Activated CD4-positive, alpha-beta T cell treated with anti-CD3 and anti-CD28 coated beads, Interleukin-2, amount 10 ng/mL, durations not matched to agents 24 days and 14 days (primary cell): ENCODE results near the gene SGTA. TPM values are rescaled to one million over a fixed set of nuclear protein-coding genes. Genes with fewer than 3 reads are reported as not detected.

ENCODE experiments used
- DNase-seq: peaks from one replicate; pipeline ENCODE4 v3.0.0; 2022
- H3K27ac Mint-ChIP-seq: one replicate; pipeline ENCODE4 v1.8.0; 2022; ENCODE audit warnings: mild to moderate bottlenecking, mixed read lengths
- H3K27me3 Mint-ChIP-seq: one replicate; pipeline ENCODE4 v1.8.0; 2022; ENCODE audit warnings: mixed read lengths
- H3K36me3 Mint-ChIP-seq: one replicate; pipeline ENCODE4 v1.8.0; 2022; ENCODE audit warnings: low read depth, mild to moderate bottlenecking, mixed read lengths
- H3K4me1 Mint-ChIP-seq: one replicate; pipeline ENCODE4 v1.8.0; 2021; ENCODE audit warnings: mixed read lengths
- H3K4me3 Mint-ChIP-seq: one replicate; pipeline ENCODE4 v1.8.0; 2022; ENCODE audit warnings: mild to moderate bottlenecking, moderate library complexity, mixed read lengths
- H3K9me3 Mint-ChIP-seq: one replicate; pipeline ENCODE4 v1.8.0; 2021; ENCODE audit warnings: mixed read lengths
- intact Hi-C: fragments of 100-400 bp; cut with micrococcal nuclease; formaldehyde crosslinking; loops from one replicate; pipeline ENCODE4 v1.15.1; 2023
- total RNA-seq: library from RNA; stranded (reverse); gene quantifications from 2 replicates; pipeline ENCODE4 v1.2.3, GENCODE V29; 2022

The SGTA gene
- total RNA-seq, 1 donor from 2014 or later, result 76.9 TPM

- no peaks in the 10 kb centered on the region for H3K9me3 Mint-ChIP-seq
- H3K27me3 Mint-ChIP-seq, result peaks cover 1% of the 10 kb centered on the region
- H3K4me3 Mint-ChIP-seq, result no peak overlapping the region
Observed at GRCh38 chr19:2751438-2751830, 31.6 kb downstream of the SGTA start.

DNA sequence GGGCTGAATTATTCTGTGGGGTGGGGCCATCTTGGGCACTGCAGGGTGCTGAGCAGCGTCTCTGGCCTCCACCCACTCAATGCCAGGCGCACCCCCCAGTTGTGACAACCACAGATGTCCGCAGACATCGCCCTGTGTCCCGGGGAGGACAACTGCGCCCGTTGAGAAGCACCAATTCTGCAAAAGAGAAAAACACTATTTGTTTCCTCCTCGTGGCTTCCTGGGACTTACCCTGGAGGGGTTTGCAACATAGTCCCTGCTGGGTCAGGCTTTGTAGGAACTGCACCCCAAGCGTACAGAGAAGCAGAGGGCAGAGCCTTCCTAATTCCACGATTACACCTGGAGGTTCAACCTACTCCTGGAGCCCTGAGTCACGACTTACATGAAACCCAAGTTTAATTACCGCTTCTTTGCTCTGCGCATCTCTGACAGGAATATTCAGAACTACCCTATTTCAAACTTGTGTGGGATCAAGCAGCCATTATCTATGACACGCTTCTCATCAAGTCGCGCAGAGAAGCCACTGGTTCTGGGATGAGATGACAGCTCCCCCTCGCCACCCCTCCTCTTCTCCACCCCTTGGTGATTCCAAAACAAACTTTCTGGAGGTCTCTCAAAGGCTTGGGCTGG lies 32.1 kb downstream of the SGTA start:
- Mint-ChIP-seq H3K4me1 (peaks cover 2% of the 10 kb centered on the region), H3K4me3 (no peak overlapping the region), H3K27me3 (peaks cover 1% of the 10 kb centered on the region), H3K27ac (no peak overlapping the region), H3K36me3 (peaks cover 9% of the 10 kb centered on the region), H3K9me3 (no peaks in the 10 kb centered on the region)
- DNase-seq, result no peak
- intact Hi-C loops, result no loop called here

More at GRCh38 chr19:2751438-2751830, 31.6 kb downstream of the SGTA start:
- intact Hi-C loops, result no loop called here
- DNase-seq, result no peak
- Mint-ChIP-seq H3K36me3 (peaks cover 11% of the 10 kb centered on the region), H3K4me1 (peaks cover 2% of the 10 kb centered on the region), H3K27ac (no peak overlapping the region)

GRCh38 chr19:2747349-2747748 lies 35.7 kb downstream of the SGTA start:
- DNase-seq, result no peak
- intact Hi-C loops, result no loop called here
- Mint-ChIP-seq H3K4me3 (no peak overlapping the region), H3K9me3 (no peaks in the 10 kb centered on the region), H3K27ac (no peak overlapping the region), H3K4me1 (no peaks in the 10 kb centered on the region), H3K27me3 (peaks cover 8% of the 10 kb centered on the region), H3K36me3 (no peaks in the 10 kb centered on the region)

- Mint-ChIP-seq H3K4me3 (no peak overlapping the region), H3K27ac (no peak overlapping the region), H3K4me1 (peaks cover 8% of the 10 kb centered on the region), H3K36me3 (no peaks in the 10 kb centered on the region), H3K27me3 (peaks cover 9% of the 10 kb centered on the region), H3K9me3 (no peaks in the 10 kb centered on the region)
- intact Hi-C loops, result no loop called here
- DNase-seq, result no peak
Observed at GRCh38 chr19:2744113-2744512, 39.0 kb downstream of the SGTA start.

GRCh38 chr19:2743099-2743498 lies 40.0 kb downstream of the SGTA start:
- Mint-ChIP-seq H3K9me3 (no peaks in the 10 kb centered on the region), H3K4me3 (no peak overlapping the region), H3K27me3 (peaks cover 9% of the 10 kb centered on the region), H3K36me3 (peaks cover 5% of the 10 kb centered on the region), H3K27ac (no peak overlapping the region), H3K4me1 (peaks cover 14% of the 10 kb centered on the region)
- DNase-seq, result no peak
- intact Hi-C loops, result no loop called here

GRCh38 chr19:2740314-2740656 lies 42.8 kb downstream of the SGTA start:
- Mint-ChIP-seq H3K4me1 (peaks cover 15% of the 10 kb centered on the region), H3K27ac (peak overlapping the region; percentile 43), H3K4me3 (peak overlapping the region; percentile 97), H3K27me3 (peaks cover 8% of the 10 kb centered on the region), H3K36me3 (peaks cover 27% of the 10 kb centered on the region), H3K9me3 (no peaks in the 10 kb centered on the region)
- intact Hi-C loops, result loop anchor here (2.0 kb wide), 1 partner anchor 43 kb away; the partner anchor contains the start of gene SGTA
- DNase-seq, result no peak

GRCh38 chr19:2739602-2740313 lies 43.3 kb downstream of the SGTA start, which contains the start of gene SLC39A3:
TSS of gene SLC39A3 (minus strand) at chr19:2740017. CDS start at chr19:2737257, 2,760 bp downstream.
- H3K27me3 Mint-ChIP-seq, result peaks cover 8% of the 10 kb centered on the region
- peak within 1 kb of the TSS; percentile 97 for H3K4me3 Mint-ChIP-seq
- peak within 1 kb of the TSS; percentile 68 for H3K27ac Mint-ChIP-seq
- DNase-seq, result peak; percentile 100
- intact Hi-C loops, result loop anchor here (2.0 kb wide), 1 partner anchor 43 kb away; the partner anchor contains the start of gene SGTA
- H3K4me1 Mint-ChIP-seq, result peaks cover 15% of the 10 kb centered on the region
- H3K9me3 Mint-ChIP-seq, result no peaks in the 10 kb centered on the region
- peaks cover 28% of the 10 kb centered on the region for H3K36me3 Mint-ChIP-seq

DNA sequence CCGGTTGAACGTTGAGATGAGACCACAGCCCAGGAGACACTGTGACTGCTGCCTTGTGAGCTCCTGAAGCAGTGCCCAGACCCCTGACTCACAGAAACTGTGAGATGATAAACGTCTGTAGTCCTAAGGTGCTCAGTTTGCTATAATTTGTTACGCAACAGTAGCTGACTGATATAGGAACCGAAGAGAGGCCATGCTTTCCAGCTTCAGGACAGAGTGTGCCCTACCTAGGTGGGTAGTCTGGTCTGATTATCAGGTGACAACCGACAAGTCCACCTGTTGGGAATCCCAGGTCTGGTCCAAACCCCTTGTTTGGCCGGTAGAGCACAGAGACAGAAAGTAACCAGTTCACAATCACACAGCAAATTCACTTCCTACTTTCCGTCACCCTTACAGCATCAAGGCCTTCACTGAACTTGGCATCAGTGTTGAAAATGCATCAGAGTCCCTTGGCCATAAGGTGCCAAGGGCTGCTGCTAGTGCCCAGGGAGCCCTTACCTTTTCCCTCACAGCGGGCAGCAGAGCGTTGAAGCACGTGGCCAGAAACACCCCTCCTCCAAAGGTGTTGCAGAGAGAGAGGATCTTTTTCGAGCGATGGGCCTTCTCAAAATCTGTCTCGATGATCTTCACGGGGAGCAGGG lies 46.4 kb downstream of the SGTA start:
- peaks cover 15% of the 10 kb centered on the region for H3K4me1 Mint-ChIP-seq
- intact Hi-C loops, result no loop called here
- peaks cover 38% of the 10 kb centered on the region for H3K36me3 Mint-ChIP-seq
- no peaks in the 10 kb centered on the region for H3K27me3 Mint-ChIP-seq
- H3K9me3 Mint-ChIP-seq, result no peaks in the 10 kb centered on the region
- H3K27ac Mint-ChIP-seq, result no peak overlapping the region
- DNase-seq, result no peak
- H3K4me3 Mint-ChIP-seq, result no peak overlapping the region

- Mint-ChIP-seq H3K36me3 (peaks cover 38% of the 10 kb centered on the region), H3K4me3 (no peak overlapping the region), H3K27me3 (no peaks in the 10 kb centered on the region), H3K9me3 (no peaks in the 10 kb centered on the region), H3K27ac (no peak overlapping the region), H3K4me1 (peaks cover 14% of the 10 kb centered on the region)
- intact Hi-C loops, result no loop called here
- DNase-seq, result no peak
Observed at GRCh38 chr19:2735374-2735773, 47.7 kb downstream of the SGTA start.

DNA sequence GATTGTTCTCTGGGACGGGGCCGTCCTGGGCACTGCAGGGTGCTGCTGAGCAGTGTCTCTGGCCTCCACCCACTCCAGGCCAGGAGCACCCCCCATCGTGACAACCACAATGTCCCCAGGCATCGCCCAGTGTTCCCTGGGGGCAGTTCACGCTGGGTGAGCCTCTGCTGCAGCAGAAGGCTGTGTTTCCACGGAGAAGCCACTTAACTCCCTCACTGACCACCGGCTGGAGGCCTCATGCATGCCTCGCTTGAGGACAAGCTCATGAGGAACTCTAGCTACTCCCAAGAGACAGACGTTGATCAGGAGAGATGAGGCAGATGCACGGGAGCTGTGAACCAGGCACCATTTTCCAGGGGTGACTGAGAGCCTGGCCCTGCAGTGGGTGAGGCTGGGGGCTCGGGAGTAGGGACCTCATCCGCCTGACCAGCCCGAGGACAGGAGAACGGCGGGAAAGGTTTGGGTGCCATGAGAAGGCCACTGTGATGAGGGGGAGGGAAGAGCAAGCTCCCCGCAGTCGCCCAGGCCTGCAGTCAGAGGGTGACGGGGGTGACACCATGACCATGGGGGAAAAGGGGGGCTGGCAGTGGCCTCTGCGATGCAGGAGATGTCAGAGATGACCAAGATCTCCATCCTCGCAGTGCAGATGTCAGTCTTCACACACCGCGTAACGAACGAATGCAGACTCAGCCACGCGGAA lies 48.3 kb downstream of the SGTA start:
- intact Hi-C loops, result no loop called here
- H3K4me3 Mint-ChIP-seq, result no peak overlapping the region
- no peak overlapping the region for H3K27ac Mint-ChIP-seq

DNA sequence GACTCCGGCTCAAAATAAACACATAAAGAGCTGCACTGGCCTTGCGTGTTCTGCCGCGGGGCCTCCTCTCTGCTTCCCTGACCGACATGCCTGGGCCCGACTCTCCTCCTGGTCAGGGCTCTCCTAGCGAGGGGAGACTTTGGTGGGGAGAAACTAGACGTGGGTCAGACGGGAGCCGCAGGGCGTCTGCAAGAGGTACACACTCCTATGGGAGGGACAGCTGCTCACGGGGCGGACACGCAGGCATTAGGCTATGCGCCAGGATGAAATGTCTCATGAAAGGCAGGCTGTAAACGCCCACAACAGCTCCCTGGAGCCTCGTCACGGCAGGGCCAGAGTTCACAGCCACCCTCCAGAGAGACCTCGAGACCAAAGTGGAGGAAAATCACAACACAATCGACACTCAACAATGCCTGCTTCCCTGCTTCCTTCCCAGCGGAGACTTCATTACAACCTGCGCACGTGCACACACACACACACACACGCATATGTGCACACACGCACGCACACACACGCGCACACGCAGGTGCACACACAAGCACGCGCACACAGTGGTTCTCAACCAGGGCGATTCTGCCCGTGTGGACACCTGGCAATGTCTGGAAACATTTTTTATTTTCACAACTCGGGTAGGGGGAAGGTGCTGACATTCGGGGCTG lies 49.0 kb downstream of the SGTA start:
- Mint-ChIP-seq H3K27ac (no peak overlapping the region), H3K4me3 (no peak overlapping the region), H3K9me3 (no peaks in the 10 kb centered on the region), H3K36me3 (peaks cover 37% of the 10 kb centered on the region), H3K4me1 (peaks cover 6% of the 10 kb centered on the region), H3K27me3 (no peaks in the 10 kb centered on the region)
- no peak for DNase-seq
- intact Hi-C loops, result no loop called here

More for the DNA sequence above, 48.3 kb downstream of the SGTA start:
- H3K36me3 Mint-ChIP-seq, result peaks cover 38% of the 10 kb centered on the region
- H3K27me3 Mint-ChIP-seq, result no peaks in the 10 kb centered on the region
- H3K9me3 Mint-ChIP-seq, result no peaks in the 10 kb centered on the region
- DNase-seq, result no peak
- peaks cover 10% of the 10 kb centered on the region for H3K4me1 Mint-ChIP-seq

GRCh38 chr19:2732883-2733282 lies 50.2 kb downstream of the SGTA start:
- no peak overlapping the region for H3K4me3 Mint-ChIP-seq
- intact Hi-C loops, result no loop called here
- DNase-seq, result no peak
- no peaks in the 10 kb centered on the region for H3K9me3 Mint-ChIP-seq
- H3K27ac Mint-ChIP-seq, result no peak overlapping the region
- peaks cover 32% of the 10 kb centered on the region for H3K36me3 Mint-ChIP-seq
- no peaks in the 10 kb centered on the region for H3K4me1 Mint-ChIP-seq
- no peaks in the 10 kb centered on the region for H3K27me3 Mint-ChIP-seq

DNA sequence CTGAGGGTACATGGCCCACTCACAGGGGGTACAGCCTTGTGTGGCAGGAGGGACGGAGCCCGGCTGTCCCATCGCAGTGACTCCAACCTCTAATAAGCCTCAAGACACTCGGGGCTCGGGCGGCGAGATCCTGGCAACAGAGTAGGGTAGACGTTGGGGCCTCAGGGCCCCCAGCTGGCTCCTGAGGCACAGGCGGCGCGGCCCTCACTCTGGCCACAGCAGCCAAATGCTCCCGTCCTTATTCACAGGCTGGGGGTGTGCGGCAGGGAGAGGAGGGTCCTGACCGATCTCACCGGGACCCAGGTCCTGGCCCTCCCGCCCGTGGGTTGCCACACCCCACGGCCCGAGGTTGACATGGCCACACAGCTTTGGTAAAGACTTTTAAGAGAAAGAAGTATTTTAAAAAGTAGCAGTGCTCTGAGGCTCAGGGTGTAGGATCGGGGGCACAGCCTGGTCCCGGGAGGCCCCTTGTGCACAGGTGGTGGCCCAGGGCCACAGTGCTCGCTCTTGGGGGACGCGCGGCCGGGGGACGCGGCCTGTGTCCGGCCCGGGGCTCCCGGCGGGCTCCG lies 50.8 kb downstream of the SGTA start:
- no peak overlapping the region for H3K27ac Mint-ChIP-seq
- H3K36me3 Mint-ChIP-seq, result peaks cover 29% of the 10 kb centered on the region
- no peaks in the 10 kb centered on the region for H3K4me1 Mint-ChIP-seq
- H3K9me3 Mint-ChIP-seq, result no peaks in the 10 kb centered on the region
- H3K4me3 Mint-ChIP-seq, result no peak overlapping the region
- DNase-seq, result no peak
- no peaks in the 10 kb centered on the region for H3K27me3 Mint-ChIP-seq
- intact Hi-C loops, result no loop called here
